Aorta (tissue), 5 donors: ENCODE data around the gene PDE5A. TPM values are rescaled to one million over a fixed set of nuclear protein-coding genes. Genes with fewer than 3 reads are reported as not detected.
A peak's percentile ranks its signal among the peaks of the same experiment; 100 is the strongest.

Experiments used
- ATAC-seq: fragments of 200-7000 bp; cut with Tn5 transposase; one replicate; pipeline ENCODE4 v1.9.1; 2022; ENCODE audit warnings: moderate library complexity; ENCODE audit not compliant: low FRiP score
- DNase-seq, 2 donors: peaks; one replicate each; pipeline ENCODE4 v3.0.0-alpha.2; 2020
- H3K27ac ChIP-seq, 2 donors: one replicate each; pipeline ENCODE4 v1.5.1; 2013; ENCODE audit warnings: low read length in 2 of 2, mild to moderate bottlenecking in 2 of 2, moderate library complexity in 2 of 2, control low read depth in 1 of 2, inconsistent platforms in 1 of 2, low read depth in 1 of 2
- H3K27me3 ChIP-seq, 2 donors: one replicate each; pipeline ENCODE4 v1.6.1; 2013; ENCODE audit warnings: control low read depth in 1 of 2, low read length in 1 of 2, mild to moderate bottlenecking in 1 of 2, moderate library complexity in 1 of 2; ENCODE audit not compliant: insufficient read depth in 2 of 2, control insufficient read depth in 1 of 2
- H3K36me3 ChIP-seq, 2 donors: one replicate each; pipeline ENCODE4 v1.6.1; 2013; ENCODE audit warnings: control low read depth in 1 of 2, low read length in 1 of 2, mild to moderate bottlenecking in 1 of 2; ENCODE audit not compliant: insufficient read depth in 2 of 2, control insufficient read depth in 1 of 2
- H3K4me1 ChIP-seq, 2 donors: one replicate each; pipeline ENCODE4 v1.6.1; 2013; ENCODE audit warnings: low read length in 2 of 2, control low read depth in 1 of 2, mild to moderate bottlenecking in 1 of 2, moderate library complexity in 1 of 2; ENCODE audit not compliant: insufficient read depth in 2 of 2, control insufficient read depth in 1 of 2
- H3K4me3 ChIP-seq, 2 donors: one replicate each; pipeline ENCODE4 v1.5.1; 2013; ENCODE audit warnings: low read length in 2 of 2, control low read depth in 1 of 2, mild to moderate bottlenecking in 1 of 2
- H3K9me3 ChIP-seq: one replicate; pipeline ENCODE4 v1.6.1; 2013; ENCODE audit warnings: mild to moderate bottlenecking, low read length; ENCODE audit not compliant: control insufficient read depth
- WGBS, 2 donors: extraction: QIAGEN DNeasy Blood & Tissue Kit; methylation state at CpG; one replicate each; pipeline ENCODE4 v1.1.7; 2013; 5-methylcytosine and 5-hydroxymethylcytosine counted together
- intact Hi-C, 2 donors: fragments of 100-400 bp; cut with DNase I; formaldehyde crosslinking; loops; one replicate each; pipeline versions ENCODE4 v1.14.2 to v1.15.0; 2022
- polyA plus RNA-seq, 2 donors: library from polyadenylated mRNA; stranded (reverse); fragments of 200-250 nt; gene quantifications; one replicate each; pipeline ENCODE4 v1.2.3, GENCODE V29; 2013
- total RNA-seq, 2 donors: library from RNA; stranded (reverse); fragmentation: NEBNext Ultra II Directional; extraction: Animal tissue kit (Norgen Biotek cat#: 25700); gene quantifications; one replicate each; pipeline ENCODE4 v1.2.1, GENCODE V29; 2021
- donor health status: healthy with polysubstance abuse.
- donor health status: Bipolar disorder and iron deficiency.
- donor health status: DM: no; HTN: no; CAD: no.
- donor health status: DM: no; HTN: no; CAD: no.
- donor health status: DM: yes; HTN: yes; CAD: no.

Gene PDE5A
- total and polyA plus RNA-seq, 4 donors: 24.9 to 343 (median 135) TPM

DNA sequence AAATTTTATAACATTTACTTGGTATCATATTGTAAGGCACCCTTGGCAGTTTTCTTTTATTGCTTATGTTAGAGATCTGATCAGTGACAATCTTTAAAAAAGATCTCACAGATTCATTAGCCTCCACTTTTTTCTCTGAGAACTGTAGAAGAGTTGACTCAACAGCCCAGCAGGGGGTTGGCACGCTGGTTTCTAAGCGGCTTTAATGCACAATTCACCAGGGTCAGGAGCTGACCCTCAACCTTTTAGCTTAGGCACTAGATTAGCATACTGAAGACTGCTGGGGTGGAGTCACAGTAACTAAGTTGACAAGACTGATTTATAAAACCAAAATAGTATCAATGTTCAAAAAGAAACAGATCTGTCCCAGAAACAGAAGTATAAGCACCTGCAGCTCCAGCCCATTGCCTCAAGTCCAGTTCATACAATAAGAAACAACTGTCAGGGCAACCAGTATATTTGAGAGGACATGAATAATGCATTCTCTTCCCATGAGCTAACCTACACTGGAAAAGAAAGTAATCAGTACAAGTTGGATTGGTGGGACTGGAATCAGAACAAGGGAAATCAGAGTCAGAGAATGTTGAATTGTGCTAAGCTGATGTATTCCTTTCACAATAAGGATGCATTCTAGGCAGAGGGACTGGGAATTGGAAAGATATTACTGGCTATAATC lies 77.6 kb downstream of the PDE5A start:
- no peaks in the 10 kb centered on the region for H3K9me3 ChIP-seq
- intact Hi-C loops: loop anchor here in 1 of 2 donors (10.0 kb wide), 1 partner anchor 74 kb away; the partner anchor contains the start of gene PDE5A
- no peak for DNase-seq
- WGBS, 2 donors: 71 to 78% methylated on average over 2 of the region's 2 CpGs
- no peak overlapping the region for H3K4me3 ChIP-seq
- H3K27ac ChIP-seq: peak overlapping the region; percentile 57
- ATAC-seq: peak; percentile 69
- H3K4me1 ChIP-seq: peaks cover 3 to 4% of the 10 kb centered on the region in 2 donors
- peaks cover 0 to 4% of the 10 kb centered on the region in 2 donors for H3K36me3 ChIP-seq
- no peaks in the 10 kb centered on the region for H3K27me3 ChIP-seq

DNA sequence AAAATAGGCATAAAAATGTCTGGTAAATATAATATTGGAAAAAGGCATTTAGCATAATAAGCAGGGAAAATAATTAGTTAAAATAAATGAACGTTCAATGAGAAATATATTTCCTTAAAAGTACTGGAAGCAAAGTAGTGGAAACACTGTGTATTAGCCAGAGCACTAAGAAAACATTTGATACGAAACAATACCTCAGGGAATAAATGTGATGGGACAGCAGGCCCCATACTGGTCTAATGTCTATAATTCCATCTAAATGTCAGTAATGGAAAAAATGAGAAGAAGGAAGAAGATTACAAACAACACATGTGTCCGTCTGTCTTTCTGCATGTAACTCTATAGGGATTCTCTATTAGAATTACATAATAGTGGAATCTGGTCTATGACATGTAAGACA lies 79.0 kb downstream of the PDE5A start:
- no peak for DNase-seq
- H3K27me3 ChIP-seq: no peaks in the 10 kb centered on the region
- H3K27ac ChIP-seq: peak overlapping the region in 1 of 2 donors; percentile 7
- no peaks in the 10 kb centered on the region for H3K36me3 ChIP-seq
- H3K4me3 ChIP-seq: no peak overlapping the region
- H3K4me1 ChIP-seq: peaks cover 3 to 4% of the 10 kb centered on the region in 2 donors
- ATAC-seq: no peak
- no peaks in the 10 kb centered on the region for H3K9me3 ChIP-seq
- intact Hi-C loops: loop anchor here in 1 of 2 donors (10.0 kb wide), 1 partner anchor 75 kb away; the partner anchor contains the start of gene PDE5A
- WGBS, 2 donors: 11 to 16% methylated on average over 3 of the region's 3 CpGs

DNA sequence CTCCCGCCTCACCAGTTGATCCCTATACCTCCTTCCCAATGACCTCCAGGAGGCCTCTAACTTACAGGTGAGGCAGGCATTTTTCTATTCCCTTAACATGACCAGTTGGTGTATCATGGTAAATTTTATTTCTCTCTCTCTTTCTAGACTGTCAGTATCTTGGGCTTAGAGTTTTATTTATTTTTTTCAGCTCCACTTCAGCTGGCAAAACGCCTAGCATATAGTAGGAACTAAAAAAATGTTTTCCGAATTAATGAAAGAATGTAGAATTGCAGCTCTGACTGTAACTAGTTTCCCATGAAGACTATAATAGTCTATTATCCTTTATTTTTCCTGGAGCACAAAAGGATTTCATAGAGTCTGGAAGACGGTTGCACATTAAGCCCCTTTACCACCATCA lies 84.8 kb downstream of the PDE5A start:
- Histone ChIP-seq H3K4me1 (peaks cover 3% of the 10 kb centered on the region in 2 donors), H3K27me3 (no peaks in the 10 kb centered on the region), H3K9me3 (no peaks in the 10 kb centered on the region), H3K27ac (peak overlapping the region in 1 of 2 donors; percentile 54), H3K36me3 (peaks cover 0 to 2% of the 10 kb centered on the region in 2 donors), H3K4me3 (no peak overlapping the region)
- ATAC-seq (peak; percentile 39), DNase-seq (no peak)
- WGBS, 2 donors: 27 to 31% methylated on average over 4 of the region's 4 CpGs
- intact Hi-C loops: no loop called here

DNA sequence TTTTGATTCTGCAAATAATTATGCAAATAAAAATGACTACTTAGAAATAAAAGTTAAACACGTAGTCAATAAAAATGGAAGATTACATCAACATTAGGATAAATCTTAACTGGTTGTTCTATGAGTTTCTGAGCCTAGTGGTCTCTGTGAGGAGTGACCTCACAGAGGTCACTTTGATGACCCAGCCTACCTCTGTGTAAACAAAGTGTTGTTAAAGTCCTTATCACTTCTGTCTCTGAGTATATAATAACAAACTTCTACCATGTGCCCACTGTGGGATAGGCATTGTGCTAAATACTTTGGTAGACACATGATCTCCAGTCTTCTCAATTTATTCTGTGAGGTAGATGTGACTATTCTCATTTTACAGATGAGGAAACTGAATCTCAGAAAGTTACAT lies 85.4 kb downstream of the PDE5A start:
- ATAC-seq: no peak

DNA sequence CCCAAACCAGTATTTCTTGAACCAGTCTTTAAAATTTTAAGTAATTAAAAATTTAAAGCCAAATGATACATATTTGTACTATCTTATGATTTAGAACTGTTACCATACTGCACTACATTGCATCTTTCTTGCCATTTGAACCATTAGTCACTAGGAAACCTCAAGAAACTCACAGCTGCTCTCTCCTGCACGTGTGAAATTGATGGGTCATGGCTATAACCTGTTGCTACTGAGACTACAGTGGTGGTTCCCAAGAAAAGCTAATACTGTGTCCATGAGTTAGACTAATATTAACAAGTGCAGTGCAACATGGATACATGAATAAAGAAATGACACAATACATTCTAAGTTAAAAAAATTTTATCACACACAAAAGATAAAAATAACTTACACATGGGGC lies 88.4 kb downstream of the PDE5A start:
- Histone ChIP-seq H3K4me1 (peaks cover 3 to 5% of the 10 kb centered on the region in 2 donors), H3K9me3 (no peaks in the 10 kb centered on the region), H3K4me3 (no peak overlapping the region), H3K27me3 (no peaks in the 10 kb centered on the region), H3K36me3 (peaks cover 2 to 3% of the 10 kb centered on the region in 2 donors), H3K27ac (no peak overlapping the region)
- no peak for ATAC-seq
- intact Hi-C loops: no loop called here
- DNase-seq: no peak
- WGBS, 2 donors: 49 to 50% methylated on average over 1 of the region's 1 CpG

More for the DNA sequence above, 85.4 kb downstream of the PDE5A start:
- DNase-seq: no peak
- H3K9me3 ChIP-seq: no peaks in the 10 kb centered on the region
- H3K27me3 ChIP-seq: no peaks in the 10 kb centered on the region
- H3K36me3 ChIP-seq: peaks cover under 1 to 2% of the 10 kb centered on the region in 2 donors
- intact Hi-C loops: no loop called here
- H3K4me1 ChIP-seq: peaks cover 3% of the 10 kb centered on the region in 2 donors
- WGBS, 2 donors: 85 to 96% methylated on average over 1 of the region's 1 CpG
- H3K4me3 ChIP-seq: no peak overlapping the region
- H3K27ac ChIP-seq: peak overlapping the region in 1 of 2 donors; percentile 54

DNA sequence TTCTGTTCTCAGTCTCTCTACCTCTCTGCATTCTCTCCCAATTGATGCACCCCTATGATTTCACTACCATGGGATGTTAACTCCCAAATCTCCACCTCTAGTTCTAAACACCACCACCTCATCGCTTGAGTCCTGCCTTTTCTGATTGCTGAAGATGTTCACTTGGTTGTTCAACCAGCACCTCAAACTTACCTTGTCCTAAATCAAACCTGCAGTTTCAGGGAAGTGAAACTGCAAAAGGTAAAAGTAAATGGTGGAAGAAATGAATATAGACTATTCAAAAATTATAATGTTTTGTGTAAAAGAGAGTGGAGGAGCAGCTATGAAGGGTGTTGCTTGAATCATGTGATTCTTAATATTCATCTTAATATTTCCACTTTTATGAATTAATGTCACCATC lies 91.0 kb downstream of the PDE5A start:
- no peak for ATAC-seq
- 97 to 100% methylated on average over 1 of the region's 1 CpG for WGBS, 2 donors
- H3K27ac ChIP-seq: peak overlapping the region in 1 of 2 donors; percentile 54

DNA sequence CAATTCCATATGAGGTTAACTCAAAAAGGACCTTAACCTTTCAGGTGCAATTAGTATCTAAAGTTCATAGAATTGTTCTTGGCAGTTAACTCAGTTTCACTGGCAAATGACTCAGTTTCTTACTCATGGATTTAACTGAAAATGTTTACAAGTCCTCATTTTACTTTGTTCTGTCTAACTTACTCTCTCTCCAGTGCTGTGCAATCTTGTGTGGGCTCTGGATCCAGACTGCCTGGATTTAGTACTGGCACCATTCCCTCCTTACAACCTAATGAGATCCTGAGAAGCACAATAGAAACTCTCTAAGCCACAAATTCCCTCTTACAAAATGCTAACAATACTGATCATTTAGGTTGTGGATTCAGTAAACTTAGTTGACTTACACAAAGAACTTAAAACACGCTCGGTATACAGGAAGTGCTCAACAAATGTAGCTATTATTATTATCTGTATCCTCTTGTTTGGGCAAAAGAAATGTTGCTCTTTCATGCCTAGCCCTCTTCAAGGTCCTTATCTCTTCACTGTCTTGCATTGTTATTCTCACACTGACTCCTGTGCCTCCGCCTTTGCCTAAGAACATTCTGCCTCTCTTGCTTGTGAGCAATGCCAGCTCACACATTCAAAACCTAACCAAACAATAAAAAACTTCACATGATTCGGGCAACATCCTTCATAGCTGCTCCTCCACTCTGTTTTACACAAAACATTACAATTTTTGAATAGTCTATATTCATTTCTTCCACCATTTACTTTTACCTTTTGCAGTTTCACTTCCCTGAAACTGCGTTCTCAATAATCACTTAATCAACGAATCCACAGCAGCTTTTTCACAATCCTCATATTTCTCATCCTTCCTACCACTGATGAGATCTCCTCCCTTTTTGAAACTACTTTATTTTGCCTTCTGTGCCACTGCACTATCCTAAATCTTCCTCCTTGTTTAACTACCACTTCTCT lies 91.8 kb downstream of the PDE5A start:
- 43 to 53% methylated on average over 6 of the region's 6 CpGs for WGBS, 2 donors
- Histone ChIP-seq H3K36me3 (peaks cover 0 to 3% of the 10 kb centered on the region in 2 donors), H3K4me3 (no peak overlapping the region), H3K9me3 (no peaks in the 10 kb centered on the region), H3K27me3 (no peaks in the 10 kb centered on the region), H3K4me1 (peaks cover 3% of the 10 kb centered on the region in 2 donors), H3K27ac (peak overlapping the region; percentile 71 to 86)
- intact Hi-C loops: no loop called here
- ATAC-seq (no peak), DNase-seq (no peak)

More for the DNA sequence above, 91.0 kb downstream of the PDE5A start:
- DNase-seq: no peak
- peaks cover 2 to 3% of the 10 kb centered on the region in 2 donors for H3K36me3 ChIP-seq
- peaks cover 3% of the 10 kb centered on the region in 2 donors for H3K4me1 ChIP-seq
- intact Hi-C loops: no loop called here
- H3K27me3 ChIP-seq: no peaks in the 10 kb centered on the region
- H3K4me3 ChIP-seq: no peak overlapping the region
- H3K9me3 ChIP-seq: no peaks in the 10 kb centered on the region

DNA sequence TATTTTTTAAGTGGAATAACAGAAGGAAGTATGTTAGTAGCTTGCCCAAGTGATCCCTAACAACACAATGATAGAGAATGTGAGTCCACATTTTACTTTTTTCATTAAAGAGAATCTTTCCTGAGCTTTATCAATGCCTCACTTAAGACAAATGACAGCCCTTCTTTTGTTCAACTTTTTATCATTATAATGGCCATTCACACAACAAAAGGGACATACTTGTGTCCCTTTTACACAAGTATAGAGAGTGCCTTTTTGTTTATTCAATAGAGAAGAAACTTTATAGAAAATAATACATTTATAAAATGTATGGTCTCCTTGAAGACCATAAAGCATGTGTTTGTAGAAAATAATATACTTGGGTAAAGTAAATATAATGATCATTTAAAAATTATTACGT lies 96.3 kb downstream of the PDE5A start:
- H3K27ac ChIP-seq: no peak overlapping the region
- intact Hi-C loops: no loop called here
- H3K4me1 ChIP-seq: peaks cover 0 to 4% of the 10 kb centered on the region in 2 donors
- H3K36me3 ChIP-seq: peaks cover 0 to 2% of the 10 kb centered on the region in 2 donors
- WGBS, 2 donors: 67 to 70% methylated on average over 1 of the region's 1 CpG
- DNase-seq: no peak
- H3K4me3 ChIP-seq: no peak overlapping the region
- H3K9me3 ChIP-seq: no peaks in the 10 kb centered on the region
- no peak for ATAC-seq
- H3K27me3 ChIP-seq: no peaks in the 10 kb centered on the region
